Tibial nerve (tissue), 4 donors: ENCODE data around the gene FOXD2. TPM values are rescaled to one million over a fixed set of nuclear protein-coding genes. Genes with fewer than 3 reads are reported as not detected.

Source experiments
- DNase-seq, 2 donors: peaks; one replicate each; pipeline ENCODE4 v3.0.0-alpha.2; 2019; ENCODE audit warnings: low spot score in 2 of 2
- H3K27ac ChIP-seq, 4 donors: fragments of 200-600 bp; sonication (generic) in 3 of 4; one replicate each; pipeline ENCODE4 v1.5.1; 2017 to 2019; ENCODE audit warnings: mild to moderate bottlenecking in 1 of 4
- H3K27me3 ChIP-seq, 2 donors: fragments of 200-600 bp; sonication (generic) in 1 of 2; one replicate each; pipeline versions ENCODE4 v1.5.1 to v1.6.0; 2017 to 2019
- H3K36me3 ChIP-seq, 3 donors: fragments of 200-600 bp; sonication (generic); one replicate each; pipeline ENCODE4 v1.5.1; 2018 to 2019
- H3K4me1 ChIP-seq, 4 donors: fragments of 200-600 bp; sonication (generic) in 3 of 4; one replicate each; pipeline ENCODE4 v1.5.1; 2017 to 2019
- H3K4me3 ChIP-seq, 4 donors: fragments of 200-600 bp; sonication (generic) in 3 of 4; one replicate each; pipeline ENCODE4 v1.5.1; 2017 to 2019; ENCODE audit warnings: mild to moderate bottlenecking in 1 of 4, moderate library complexity in 1 of 4
- H3K9me3 ChIP-seq, 4 donors: fragments of 200-600 bp; sonication (generic) in 3 of 4; one replicate each; pipeline ENCODE4 v1.5.1; 2017 to 2019
- CTCF ChIP-seq, 5 experiments: fragments of 200-600 bp in 3 of 5; fragments of 450-650 bp in 2 of 5; sonication (generic) in 3 of 5; IDR thresholded peaks; one replicate each; pipeline ENCODE4 v1.5.1; 2016 to 2019; ENCODE audit warnings: antibody characterized with exemption in 5 of 5, mild to moderate bottlenecking in 3 of 5, moderate library complexity in 2 of 5
- EP300 ChIP-seq, 2 donors: sonication (generic); formaldehyde crosslinking; IDR thresholded peaks; one replicate each; pipeline ENCODE4 v1.6.1; 2017; ENCODE audit warnings: antibody characterized with exemption in 2 of 2, mild to moderate bottlenecking in 1 of 2
- POLR2A ChIP-seq, 2 donors: fragments of 450-650 bp; IDR thresholded peaks; one replicate each; pipeline ENCODE4 v1.6.1; 2017; ENCODE audit warnings: antibody characterized with exemption in 2 of 2, mild to moderate bottlenecking in 2 of 2, moderate library complexity in 2 of 2
- WGBS, 2 donors: methylation state at CpG; one replicate each; pipeline ENCODE4 v1.1.5; 2018; 5-methylcytosine and 5-hydroxymethylcytosine counted together
- total RNA-seq, 4 donors: library from RNA; depleted of rRNA; stranded (reverse); fragments of >200 nt; gene quantifications; one replicate each; pipeline ENCODE4 v1.1.0, GENCODE V29; 2016

FOXD2 gene
- total RNA-seq, 4 donors from 2014 or later: 11.7 to 34.7 (median 27.6) TPM

GRCh38 chr1:47485817-47486216 lies 48.0 kb downstream of the FOXD2 start:
- TF ChIP-seq POLR2A (IDR thresholded peaks at IDR 0.05) (no peak), CTCF (IDR thresholded peaks at IDR 0.05) (no peak), EP300 (IDR thresholded peaks at IDR 0.05) (no peak)
- H3K9me3 ChIP-seq: no peaks in the 10 kb centered on the region
- no peaks in the 10 kb centered on the region for H3K36me3 ChIP-seq
- 91 to 92% methylated on average over 3 of the region's 3 CpGs for WGBS, 2 donors
- H3K4me1 ChIP-seq: peaks cover 0 to 18% (median 0%) of the 10 kb centered on the region in 4 donors
- DNase-seq: no peak
- no peak overlapping the region for H3K27ac ChIP-seq
- no peak overlapping the region for H3K4me3 ChIP-seq
- peaks cover 0 to 4% of the 10 kb centered on the region in 2 donors for H3K27me3 ChIP-seq

GRCh38 chr1:47487332-47487731 lies 49.5 kb downstream of the FOXD2 start:
- H3K4me1 ChIP-seq: peaks cover 0 to 4% (median 0%) of the 10 kb centered on the region in 4 donors
- TF ChIP-seq EP300 (IDR thresholded peaks at IDR 0.05) (no peak), CTCF (IDR thresholded peaks at IDR 0.05) (no peak), POLR2A (IDR thresholded peaks at IDR 0.05) (no peak)
- 92 to 96% methylated on average over 3 of the region's 3 CpGs for WGBS, 2 donors
- H3K9me3 ChIP-seq: no peaks in the 10 kb centered on the region
- H3K4me3 ChIP-seq: no peak overlapping the region
- no peak for DNase-seq
- H3K27ac ChIP-seq: no peak overlapping the region
- peaks cover 0 to 5% of the 10 kb centered on the region in 2 donors for H3K27me3 ChIP-seq
- no peaks in the 10 kb centered on the region for H3K36me3 ChIP-seq

- peaks cover 0 to 3% (median 0%) of the 10 kb centered on the region in 4 donors for H3K4me1 ChIP-seq
- no peak overlapping the region for H3K27ac ChIP-seq
- H3K36me3 ChIP-seq: no peaks in the 10 kb centered on the region
- H3K9me3 ChIP-seq: no peaks in the 10 kb centered on the region
- no peak overlapping the region for H3K4me3 ChIP-seq
- H3K27me3 ChIP-seq: peaks cover 0 to 5% of the 10 kb centered on the region in 2 donors
- 86 to 88% methylated on average over 8 of the region's 8 CpGs for WGBS, 2 donors
- TF ChIP-seq CTCF (IDR thresholded peaks at IDR 0.05): no peak
- no peak for TF ChIP-seq POLR2A (IDR thresholded peaks at IDR 0.05)
- no peak for TF ChIP-seq EP300 (IDR thresholded peaks at IDR 0.05)
- no peak for DNase-seq
These were observed 50.1 kb downstream of the FOXD2 start for GRCh38 chr1:47487850-47488450.

Other genes starting within 250 kb of the FOXD2 start
- gene PDZK1IP1, start 248.0 kb upstream of the FOXD2 start, total RNA-seq: 1 to 10 TPM in 2 of 4 donors, not detected in 2; 1.5 to 4.2 TPM
- 10 to 100 TPM in 1 of 4 donors, 1 to 10 TPM in 3; 3.1 to 10.0 (median 5.7) TPM for gene TAL1, start 205.8 kb upstream of the FOXD2 start, total RNA-seq
- gene STIL, start 123.9 kb upstream of the FOXD2 start, total RNA-seq: 1 to 10 TPM in 2 of 4 donors, under 1 TPM in 2; 0.44 to 2.7 (median 1.2) TPM
- 100 to 1,000 TPM in 1 of 4 donors, 10 to 100 TPM in 3; 69.9 to 105 (median 99.2) TPM for gene CMPK1, start 104.3 kb upstream of the FOXD2 start, total RNA-seq
- gene FOXE3, start 21.8 kb upstream of the FOXD2 start, total RNA-seq: under 1 TPM in 2 of 4 donors, not detected in 2; 0.21 to 0.98 TPM